ENCODE results near the gene ANKRD60. TPM values are rescaled to one million over a fixed set of nuclear protein-coding genes. Genes with fewer than 3 reads are reported as not detected.

ANKRD60 gene
- total RNA-seq, 1 experiment from 2014 or later, result not detected

GRCh38 chr20:58233393-58233792 is 4.9 kb upstream of the ANKRD60 start:
- Histone ChIP-seq H3K27ac (ENCODE audit: low read depth, low read length, poor library complexity, severe bottlenecking) (no peak overlapping the region), H3K4me3 (ENCODE audit: low read depth, low read length, poor library complexity, severe bottlenecking) (no peak overlapping the region), H3K9me3 (ENCODE audit: low read depth, low read length, poor library complexity, severe bottlenecking) (no peaks in the 10 kb centered on the region), H3K4me1 (ENCODE audit: insufficient read depth, low read length, poor library complexity, severe bottlenecking) (peaks cover 7% of the 10 kb centered on the region), H3K27me3 (replicated peaks; ENCODE audit: insufficient read depth, low read depth, low read length, poor library complexity) (peaks cover 22% of the 10 kb centered on the region), H3K36me3 (ENCODE audit: insufficient read depth, low read length, poor library complexity, severe bottlenecking) (no peaks in the 10 kb centered on the region)
- CTCF ChIA-PET, result no interaction called here
- no peak for DNase-seq (ENCODE audit: low spot score)
- intact Hi-C loops (cut with micrococcal nuclease; ENCODE audit: unreplicated experiment), result loop anchor here (10.0 kb wide), 1 partner anchor 621 kb away; the partner anchor contains the start of genes GNAS and GNAS-AS1
- TF ChIP-seq EZH2 (IDR thresholded peaks at IDR 0.05; ENCODE audit: borderline replicate concordance, low read depth, low read length, poor library complexity, severe bottlenecking), result no peak
- no peak for TF ChIP-seq CTCF (conservative IDR thresholded peaks at IDR 0.05; ENCODE audit: low read depth, low read length)
- POLR2A ChIA-PET (ENCODE audit: low non-redundant PET), result no interaction called here
- no TSS peak for BruUV-seq (replicated peaks)

GRCh38 chr20:58231683-58232082 is 3.2 kb upstream of the ANKRD60 start:
- Histone ChIP-seq H3K4me3 (ENCODE audit: low read depth, low read length, poor library complexity, severe bottlenecking) (no peak overlapping the region), H3K27me3 (replicated peaks; ENCODE audit: insufficient read depth, low read depth, low read length, poor library complexity) (peaks cover 36% of the 10 kb centered on the region), H3K27ac (ENCODE audit: low read depth, low read length, poor library complexity, severe bottlenecking) (no peak overlapping the region), H3K4me1 (ENCODE audit: insufficient read depth, low read length, poor library complexity, severe bottlenecking) (peaks cover 7% of the 10 kb centered on the region), H3K9me3 (ENCODE audit: low read depth, low read length, poor library complexity, severe bottlenecking) (no peaks in the 10 kb centered on the region), H3K36me3 (ENCODE audit: insufficient read depth, low read length, poor library complexity, severe bottlenecking) (no peaks in the 10 kb centered on the region)
- ChIA-PET CTCF (no interaction called here), POLR2A (ENCODE audit: low non-redundant PET) (no interaction called here)
- BruUV-seq (replicated peaks), result no TSS peak
- DNase-seq (ENCODE audit: low spot score), result peak; percentile 60
- no peak for TF ChIP-seq EZH2 (IDR thresholded peaks at IDR 0.05; ENCODE audit: borderline replicate concordance, low read depth, low read length, poor library complexity, severe bottlenecking)
- TF ChIP-seq CTCF (conservative IDR thresholded peaks at IDR 0.05; ENCODE audit: low read depth, low read length), result no peak
- intact Hi-C loops (cut with micrococcal nuclease; ENCODE audit: unreplicated experiment), result loop anchor here (10.0 kb wide), 1 partner anchor 623 kb away; the partner anchor contains the start of genes GNAS and GNAS-AS1

GRCh38 chr20:58229198-58229798 is 845 bp upstream of the ANKRD60 start:
- POLR2A ChIA-PET (ENCODE audit: low non-redundant PET), result no interaction called here
- no peak for DNase-seq (ENCODE audit: low spot score)
- Histone ChIP-seq H3K27ac (ENCODE audit: low read depth, low read length, poor library complexity, severe bottlenecking) (no peak overlapping the region), H3K9me3 (ENCODE audit: low read depth, low read length, poor library complexity, severe bottlenecking) (no peaks in the 10 kb centered on the region), H3K27me3 (replicated peaks; ENCODE audit: insufficient read depth, low read depth, low read length, poor library complexity) (peaks cover 36% of the 10 kb centered on the region), H3K4me3 (ENCODE audit: low read depth, low read length, poor library complexity, severe bottlenecking) (peak overlapping the region; percentile 46), H3K36me3 (ENCODE audit: insufficient read depth, low read length, poor library complexity, severe bottlenecking) (no peaks in the 10 kb centered on the region), H3K4me1 (ENCODE audit: insufficient read depth, low read length, poor library complexity, severe bottlenecking) (peaks cover 7% of the 10 kb centered on the region)
- intact Hi-C loops (cut with micrococcal nuclease; ENCODE audit: unreplicated experiment), result no loop called here
- no peak for TF ChIP-seq EZH2 (IDR thresholded peaks at IDR 0.05; ENCODE audit: borderline replicate concordance, low read depth, low read length, poor library complexity, severe bottlenecking)
- no TSS peak for BruUV-seq (replicated peaks)
- CTCF ChIA-PET, result no interaction called here

- no TSS peak for BruUV-seq (replicated peaks)
- DNase-seq (ENCODE audit: low spot score), result no peak
- CTCF ChIA-PET, result no interaction called here
Observed at GRCh38 chr20:58228103-58228483, 360 bp downstream of the ANKRD60 start.

More at GRCh38 chr20:58228103-58228483, 360 bp downstream of the ANKRD60 start:
- POLR2A ChIA-PET (ENCODE audit: low non-redundant PET), result no interaction called here
- TF ChIP-seq EZH2 (IDR thresholded peaks at IDR 0.05; ENCODE audit: borderline replicate concordance, low read depth, low read length, poor library complexity, severe bottlenecking), result no peak
- H3K4me3 ChIP-seq (ENCODE audit: low read depth, low read length, poor library complexity, severe bottlenecking), result peak overlapping the region; percentile 46
- H3K4me1 ChIP-seq (ENCODE audit: insufficient read depth, low read length, poor library complexity, severe bottlenecking), result peaks cover 7% of the 10 kb centered on the region
- no peaks in the 10 kb centered on the region for H3K9me3 ChIP-seq (ENCODE audit: low read depth, low read length, poor library complexity, severe bottlenecking)
- intact Hi-C loops (cut with micrococcal nuclease; ENCODE audit: unreplicated experiment), result no loop called here
- H3K27me3 ChIP-seq (replicated peaks; ENCODE audit: insufficient read depth, low read depth, low read length, poor library complexity), result peaks cover 36% of the 10 kb centered on the region
- no peak overlapping the region for H3K27ac ChIP-seq (ENCODE audit: low read depth, low read length, poor library complexity, severe bottlenecking)
- H3K36me3 ChIP-seq (ENCODE audit: insufficient read depth, low read length, poor library complexity, severe bottlenecking), result no peaks in the 10 kb centered on the region

All from A673 (cell line).